ENCODE results near the gene PPFIA1. TPM values are rescaled to one million over a fixed set of nuclear protein-coding genes. Genes with fewer than 3 reads are reported as not detected.

Gene PPFIA1
- total RNA-seq, 1 donor from 2014 or later = 38.6 TPM

DNA sequence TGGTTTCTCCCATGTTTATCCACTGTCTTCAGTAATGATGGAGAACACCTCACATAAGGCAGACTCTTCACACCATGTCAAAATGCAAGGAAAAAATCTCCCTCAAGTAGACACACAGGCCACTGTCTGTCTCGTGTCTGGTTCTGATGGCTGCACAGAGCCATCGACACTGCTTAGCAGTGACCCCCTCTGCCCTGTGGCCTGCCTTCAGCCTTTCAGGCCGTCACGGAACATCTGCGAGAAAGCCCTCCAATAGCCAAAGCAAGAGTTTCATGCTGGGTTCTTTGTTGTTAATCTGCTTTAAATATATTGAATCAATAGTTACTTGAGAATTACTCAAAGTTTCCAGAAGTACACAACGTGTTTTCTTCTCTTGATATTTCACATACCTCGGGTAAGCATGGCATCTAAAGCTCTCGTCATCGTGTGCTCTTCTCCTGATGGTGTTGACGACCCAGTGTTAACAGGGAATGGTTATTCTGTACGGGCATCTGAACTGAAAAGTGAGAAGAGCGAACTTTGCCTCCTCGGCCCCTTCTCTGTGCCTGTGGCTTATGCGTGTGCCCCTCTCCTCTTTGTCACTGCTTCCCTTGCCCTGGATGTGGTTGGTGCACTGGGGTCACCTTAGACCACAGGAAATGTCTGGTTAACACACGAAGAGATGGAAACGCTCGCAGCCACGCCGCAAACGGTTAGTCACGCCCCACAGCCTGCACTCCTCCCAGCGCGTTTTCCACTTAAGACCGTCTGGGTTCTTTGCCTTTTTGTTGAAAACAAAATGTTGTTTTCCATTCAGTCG is 94.5 kb downstream of the PPFIA1 start:
- Histone ChIP-seq H3K4me3 (ENCODE audit: low read depth, low read length) (no peak overlapping the region), H3K27me3 (ENCODE audit: control insufficient read depth, insufficient read depth, low read length) (no peaks in the 10 kb centered on the region), H3K36me3 (ENCODE audit: control insufficient read depth, insufficient read depth, low read length) (no peaks in the 10 kb centered on the region)
- DNase-seq (ENCODE audit: low read depth) = no peak
- TF ChIP-seq, protein P1, sequence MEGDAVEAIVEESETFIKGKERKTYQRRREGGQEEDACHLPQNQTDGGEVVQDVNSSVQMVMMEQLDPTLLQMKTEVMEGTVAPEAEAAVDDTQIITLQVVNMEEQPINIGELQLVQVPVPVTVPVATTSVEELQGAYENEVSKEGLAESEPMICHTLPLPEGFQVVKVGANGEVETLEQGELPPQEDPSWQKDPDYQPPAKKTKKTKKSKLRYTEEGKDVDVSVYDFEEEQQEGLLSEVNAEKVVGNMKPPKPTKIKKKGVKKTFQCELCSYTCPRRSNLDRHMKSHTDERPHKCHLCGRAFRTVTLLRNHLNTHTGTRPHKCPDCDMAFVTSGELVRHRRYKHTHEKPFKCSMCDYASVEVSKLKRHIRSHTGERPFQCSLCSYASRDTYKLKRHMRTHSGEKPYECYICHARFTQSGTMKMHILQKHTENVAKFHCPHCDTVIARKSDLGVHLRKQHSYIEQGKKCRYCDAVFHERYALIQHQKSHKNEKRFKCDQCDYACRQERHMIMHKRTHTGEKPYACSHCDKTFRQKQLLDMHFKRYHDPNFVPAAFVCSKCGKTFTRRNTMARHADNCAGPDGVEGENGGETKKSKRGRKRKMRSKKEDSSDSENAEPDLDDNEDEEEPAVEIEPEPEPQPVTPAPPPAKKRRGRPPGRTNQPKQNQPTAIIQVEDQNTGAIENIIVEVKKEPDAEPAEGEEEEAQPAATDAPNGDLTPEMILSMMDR (IDR thresholded peaks at IDR 0.05; ENCODE audit: insufficient read depth, low read length, poor library complexity, severe bottlenecking) = no peak

DNA sequence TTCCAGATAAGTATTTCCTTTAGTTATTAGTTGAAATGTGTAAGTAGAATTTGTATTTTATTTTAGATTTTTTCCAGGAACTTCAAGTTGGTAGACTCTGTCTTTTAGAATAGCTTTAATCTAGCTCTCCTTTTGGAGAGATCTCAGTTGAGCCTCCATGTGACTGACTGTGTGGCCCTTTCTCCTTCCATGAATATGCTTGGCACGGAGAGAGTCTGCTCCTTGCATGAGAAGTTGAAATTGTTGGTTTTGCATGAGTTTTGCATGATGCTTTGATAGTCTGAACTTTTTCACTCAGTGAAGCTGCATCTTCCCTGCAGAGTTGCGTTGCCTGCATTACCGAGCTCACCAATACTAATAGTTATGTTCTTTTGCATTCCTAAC is 95.0 kb downstream of the PPFIA1 start:
- no peak for DNase-seq (ENCODE audit: low read depth)
- TF ChIP-seq, protein P1 (IDR thresholded peaks at IDR 0.05; ENCODE audit: insufficient read depth, low read length, poor library complexity, severe bottlenecking) = no peak
- Histone ChIP-seq H3K36me3 (ENCODE audit: control insufficient read depth, insufficient read depth, low read length) (no peaks in the 10 kb centered on the region), H3K4me3 (ENCODE audit: low read depth, low read length) (no peak overlapping the region), H3K27me3 (ENCODE audit: control insufficient read depth, insufficient read depth, low read length) (no peaks in the 10 kb centered on the region)

DNA sequence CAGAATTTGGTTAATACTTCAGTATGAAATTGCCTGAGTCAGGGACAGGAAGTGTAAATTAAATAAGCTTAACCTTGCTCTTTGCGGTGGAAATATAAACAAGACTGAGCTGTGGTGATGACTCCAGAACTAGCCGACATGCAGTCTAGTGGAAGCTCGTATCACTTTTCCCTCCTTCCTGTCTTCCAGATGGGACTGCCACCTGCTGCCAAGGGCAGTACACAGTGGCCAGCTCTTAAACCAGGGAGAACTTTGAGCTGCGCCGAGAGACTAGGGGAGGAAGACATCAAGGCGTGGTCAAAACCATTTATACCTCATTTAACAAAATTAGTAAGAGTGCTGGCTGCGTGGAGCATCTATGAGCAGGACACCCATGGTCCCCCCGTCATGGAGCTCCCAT is 96.6 kb downstream of the PPFIA1 start:
- H3K27me3 ChIP-seq (ENCODE audit: control insufficient read depth, insufficient read depth, low read length) = no peaks in the 10 kb centered on the region
- H3K4me3 ChIP-seq (ENCODE audit: low read depth, low read length) = no peak overlapping the region
- no peaks in the 10 kb centered on the region for H3K36me3 ChIP-seq (ENCODE audit: control insufficient read depth, insufficient read depth, low read length)
- TF ChIP-seq, protein P1 (IDR thresholded peaks at IDR 0.05; ENCODE audit: insufficient read depth, low read length, poor library complexity, severe bottlenecking) = no peak
- no peak for DNase-seq (ENCODE audit: low read depth)

DNA sequence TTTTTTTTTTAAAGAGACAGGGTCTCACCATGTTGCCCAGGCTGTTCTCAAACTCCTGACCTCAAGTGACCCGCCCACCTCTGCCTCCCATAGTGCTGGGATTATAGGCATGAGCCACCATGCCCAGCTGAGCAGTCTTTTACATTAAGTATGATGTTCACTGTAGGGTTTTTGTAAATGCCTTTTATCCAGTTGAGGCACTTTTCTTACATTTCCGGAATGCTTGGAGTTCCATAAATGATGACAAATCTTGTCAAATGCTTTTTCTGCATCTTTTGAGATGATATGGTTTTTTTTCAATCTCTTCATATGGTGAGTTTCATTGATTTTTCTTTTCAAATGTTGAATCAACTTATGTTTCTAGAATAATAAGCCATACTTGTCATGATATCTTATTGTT is 98.5 kb downstream of the PPFIA1 start:
- DNase-seq (ENCODE audit: low read depth) = no peak
- H3K27me3 ChIP-seq (ENCODE audit: control insufficient read depth, insufficient read depth, low read length) = no peaks in the 10 kb centered on the region
- no peak overlapping the region for H3K4me3 ChIP-seq (ENCODE audit: low read depth, low read length)
- H3K36me3 ChIP-seq (ENCODE audit: control insufficient read depth, insufficient read depth, low read length) = no peaks in the 10 kb centered on the region
- TF ChIP-seq, protein P1 (IDR thresholded peaks at IDR 0.05; ENCODE audit: insufficient read depth, low read length, poor library complexity, severe bottlenecking) = no peak

DNA sequence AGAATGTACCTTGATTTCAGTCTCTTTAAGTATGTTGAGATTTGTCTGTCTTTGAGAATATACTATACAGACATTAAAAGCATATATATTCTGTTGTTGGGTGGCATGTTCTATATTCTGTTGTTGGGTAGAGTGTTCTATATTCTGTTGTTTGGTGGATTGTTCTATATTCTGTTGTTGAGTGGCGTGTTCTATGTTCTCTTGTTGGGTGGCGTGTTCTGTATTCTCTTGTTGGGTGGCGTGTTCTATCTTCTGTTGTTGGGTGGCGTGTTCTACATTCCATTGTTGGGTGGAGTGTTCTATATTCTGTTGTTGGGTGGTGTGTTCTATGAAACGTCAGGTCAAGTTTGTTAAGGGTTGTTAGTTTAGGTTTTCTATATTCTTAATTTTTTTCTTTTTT is 100.8 kb downstream of the PPFIA1 start:
- TF ChIP-seq, protein P1 (IDR thresholded peaks at IDR 0.05; ENCODE audit: insufficient read depth, low read length, poor library complexity, severe bottlenecking) = no peak
- Histone ChIP-seq H3K4me3 (ENCODE audit: low read depth, low read length) (no peak overlapping the region), H3K27me3 (ENCODE audit: control insufficient read depth, insufficient read depth, low read length) (no peaks in the 10 kb centered on the region), H3K36me3 (ENCODE audit: control insufficient read depth, insufficient read depth, low read length) (no peaks in the 10 kb centered on the region)
- DNase-seq (ENCODE audit: low read depth) = no peak

DNA sequence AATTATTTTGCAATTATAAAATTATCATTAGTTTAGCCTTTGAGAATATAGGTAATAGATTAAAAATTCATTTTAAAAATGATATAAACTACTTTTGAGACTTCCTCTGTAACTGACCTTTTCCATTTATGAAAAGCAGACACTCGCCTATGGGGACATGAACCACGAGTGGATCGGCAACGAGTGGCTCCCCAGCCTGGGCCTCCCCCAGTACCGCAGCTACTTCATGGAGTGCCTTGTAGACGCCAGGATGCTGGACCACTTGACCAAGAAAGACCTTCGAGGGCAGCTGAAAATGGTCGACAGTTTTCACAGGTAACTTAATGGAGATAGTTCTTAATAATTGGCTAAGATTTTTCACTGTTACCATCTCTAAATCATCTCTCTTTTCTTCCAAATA is 101.6 kb downstream of the PPFIA1 start:
- TF ChIP-seq, protein P1 (IDR thresholded peaks at IDR 0.05; ENCODE audit: insufficient read depth, low read length, poor library complexity, severe bottlenecking) = no peak
- DNase-seq (ENCODE audit: low read depth) = no peak

More for the DNA sequence above, 101.6 kb downstream of the PPFIA1 start:
- Histone ChIP-seq H3K36me3 (ENCODE audit: control insufficient read depth, insufficient read depth, low read length) (no peaks in the 10 kb centered on the region), H3K4me3 (ENCODE audit: low read depth, low read length) (no peak overlapping the region), H3K27me3 (ENCODE audit: control insufficient read depth, insufficient read depth, low read length) (no peaks in the 10 kb centered on the region)
